ENCODE results near the gene AHNAK.

Gene AHNAK

GRCh38 chr11:62494246-62494645 is 52.4 kb downstream of the AHNAK start:
- no peak for DNase-seq

DNA sequence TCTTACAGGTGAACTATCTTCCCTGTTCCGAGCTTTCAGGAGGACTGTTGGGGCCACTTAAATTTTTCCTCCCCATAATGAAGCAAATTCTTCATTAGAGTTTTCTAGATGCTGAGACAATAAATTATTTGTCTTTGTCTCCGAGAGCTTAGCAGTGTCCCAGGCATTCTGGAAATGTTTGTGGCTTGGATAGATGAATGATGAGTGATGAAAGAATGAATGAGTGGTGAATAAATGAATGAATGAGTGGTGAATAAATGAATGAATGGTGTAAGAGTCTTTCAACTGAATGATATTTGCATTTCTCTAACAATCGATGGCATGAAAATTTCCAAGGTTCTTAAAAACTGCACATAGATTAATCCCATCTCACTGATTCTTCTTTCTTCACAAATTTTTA is 52.8 kb downstream of the AHNAK start:
- no peak for DNase-seq

DNA sequence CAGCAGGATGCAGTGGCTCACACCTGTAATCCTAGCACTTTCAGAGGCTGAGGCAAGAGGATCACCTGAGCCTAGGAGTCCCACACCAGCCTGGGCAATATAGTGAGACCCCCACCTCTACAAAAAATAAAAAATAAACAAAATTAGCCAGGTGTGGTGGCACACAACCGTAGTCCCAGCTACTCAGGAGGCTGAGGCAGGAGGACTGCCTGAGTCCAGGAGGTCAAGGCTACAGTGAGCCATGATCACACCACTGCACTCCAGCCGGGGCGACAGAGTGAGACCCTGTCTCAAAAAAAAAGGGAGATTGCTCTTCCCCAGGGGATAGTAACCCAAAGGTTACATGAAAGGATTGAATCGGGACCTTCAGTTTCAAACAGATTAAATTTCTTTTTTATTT is 54.0 kb downstream of the AHNAK start:
- DNase-seq, result no peak

GRCh38 chr11:62491571-62492329 is 54.9 kb downstream of the AHNAK start:
- DNase-seq, result no peak

DNA sequence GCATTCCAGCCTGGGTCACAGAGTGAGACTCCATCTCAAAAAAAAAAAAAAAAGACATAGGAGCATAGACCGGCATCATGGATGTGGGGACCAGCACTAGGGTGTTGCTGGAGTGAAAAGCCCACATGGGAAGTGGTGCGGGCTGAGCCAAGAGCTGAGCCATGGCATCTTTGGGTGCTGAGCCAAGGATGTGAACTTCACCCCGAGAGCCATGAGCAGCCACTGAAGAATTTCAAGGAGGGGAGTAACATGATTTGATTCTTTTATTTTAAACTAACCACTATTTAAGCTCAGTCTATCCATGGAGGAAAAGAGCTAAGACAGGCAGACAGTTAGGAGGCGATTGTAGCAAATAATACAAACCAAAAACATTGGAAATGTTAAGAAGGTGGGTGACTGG is 57.4 kb downstream of the AHNAK start:
- no peak for DNase-seq

DNA sequence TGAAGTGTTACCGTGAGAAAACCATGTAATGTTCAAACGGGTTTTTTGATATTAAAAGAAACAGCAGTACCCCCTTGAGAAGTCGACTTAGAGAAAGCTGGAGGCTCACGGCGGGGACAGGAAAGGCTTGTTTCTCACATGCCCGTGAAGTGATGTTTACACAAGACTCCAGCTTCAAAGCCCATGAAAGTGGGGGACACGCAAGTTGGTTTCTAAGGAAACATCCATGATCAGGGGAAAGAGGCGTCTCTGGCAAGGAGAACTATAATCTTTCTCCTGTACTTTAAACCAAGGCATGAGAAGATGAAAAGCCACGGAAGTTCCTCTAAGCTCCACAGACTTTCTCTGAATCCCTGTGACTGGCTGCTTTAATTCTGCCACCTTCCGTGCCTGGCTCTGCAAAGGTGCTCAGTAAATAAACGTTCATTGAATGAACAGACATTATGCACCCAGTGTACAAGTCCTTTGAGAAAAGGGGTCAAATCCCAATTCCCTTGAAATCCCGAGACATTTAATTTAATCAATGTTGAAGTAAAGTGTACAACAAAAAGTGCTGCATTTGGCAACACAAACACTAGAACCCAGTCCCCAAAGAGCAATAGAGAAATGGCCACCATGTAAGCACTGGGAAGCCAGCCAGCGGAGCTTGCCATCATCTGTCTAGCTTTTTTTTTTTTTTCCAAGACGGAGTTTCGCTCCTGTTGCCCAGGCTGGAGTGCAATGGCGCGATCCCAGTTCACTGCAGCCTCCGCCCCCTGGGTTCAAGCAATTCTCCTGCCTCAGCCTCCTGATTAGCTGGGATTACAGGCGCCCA is 58.7 kb downstream of the AHNAK start:
- no peak for DNase-seq

- no peak for DNase-seq
Observed at GRCh38 chr11:62487136-62487535, 59.5 kb downstream of the AHNAK start.

DNA sequence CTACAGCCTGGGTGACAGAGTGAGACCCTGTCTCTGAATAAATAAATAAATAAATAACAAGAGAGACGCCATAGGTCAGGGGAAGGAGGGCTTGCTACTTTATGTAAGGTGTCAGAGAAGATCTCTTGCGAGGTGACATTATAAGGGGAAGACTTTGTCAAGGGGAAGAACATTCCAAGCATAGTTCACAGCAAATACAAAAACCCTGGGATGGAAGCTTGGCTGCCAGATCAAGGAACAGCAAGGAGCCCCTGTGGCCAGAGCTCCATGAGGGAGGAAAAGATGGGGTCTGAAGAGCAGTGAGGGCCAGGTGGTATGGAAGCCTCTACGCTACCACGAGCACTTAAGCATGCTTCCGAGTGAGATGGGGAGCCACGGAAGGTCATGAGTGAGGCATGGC is 62.3 kb downstream of the AHNAK start:
- DNase-seq, result no peak

DNA sequence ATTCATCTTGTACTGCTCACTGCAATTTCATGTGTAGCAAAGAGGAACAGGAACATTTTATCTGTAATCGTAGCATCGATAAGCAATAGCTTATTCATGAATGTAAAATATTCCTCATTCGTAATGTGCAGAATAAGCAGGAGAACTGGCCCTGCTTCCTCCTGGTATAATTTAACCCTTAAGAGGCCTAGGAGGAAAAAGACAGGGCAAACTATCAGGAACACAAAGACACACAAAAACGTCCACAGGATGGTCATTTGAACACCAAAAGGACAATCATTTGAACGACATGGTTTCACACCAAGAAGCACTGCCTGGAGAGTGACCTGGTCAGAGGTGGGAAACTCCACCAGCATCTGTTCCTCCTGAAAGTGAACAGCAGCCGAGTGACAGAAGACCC is 63.9 kb downstream of the AHNAK start:
- no peak for DNase-seq

DNA sequence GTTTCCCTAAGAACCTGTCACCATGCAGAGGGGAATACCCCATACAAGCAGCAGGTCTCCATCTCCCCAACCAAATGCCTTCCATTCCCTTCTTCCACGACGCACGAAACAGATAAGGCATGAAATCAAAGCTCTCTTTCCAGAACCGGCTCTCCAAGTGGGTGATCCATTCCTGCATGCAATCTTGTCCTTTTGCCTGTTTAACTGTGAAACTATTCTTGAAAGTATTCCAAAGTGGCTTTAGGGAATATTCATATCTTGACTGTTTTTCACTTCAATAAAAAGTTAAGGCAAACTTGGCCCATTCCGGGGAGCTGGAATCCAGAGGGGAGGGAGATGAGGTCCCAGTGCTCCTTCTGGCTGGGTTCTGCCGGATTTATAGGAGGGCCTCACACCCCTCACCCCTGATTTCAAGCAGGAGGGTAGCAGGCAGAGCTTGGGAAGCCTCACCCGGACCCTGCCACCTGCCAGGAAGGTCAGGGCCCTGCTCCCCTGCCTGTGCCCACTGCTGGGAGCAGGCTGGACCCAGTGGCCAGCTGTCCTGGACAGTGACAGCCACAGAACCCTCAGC is 66.9 kb downstream of the AHNAK start:
- no peak for DNase-seq

DNA sequence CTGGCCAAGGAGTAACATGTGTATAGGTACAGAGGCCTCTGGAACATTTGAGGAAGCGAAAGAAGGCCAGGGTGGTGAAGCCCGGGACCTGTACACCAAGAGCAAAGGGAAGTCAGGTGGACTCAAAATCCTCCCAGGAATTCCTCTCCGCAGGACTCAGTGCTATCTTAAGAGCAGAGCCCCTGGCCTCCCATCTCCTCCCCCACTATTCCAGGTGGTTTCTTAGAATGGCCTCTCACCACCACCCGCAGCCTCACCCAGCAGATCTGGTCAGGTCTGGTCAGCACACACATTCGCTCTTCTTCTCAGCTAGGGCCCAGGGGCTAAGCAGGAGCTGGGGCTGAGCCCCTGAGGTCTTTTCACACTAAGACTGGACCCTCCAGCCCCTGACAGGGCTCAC is 68.7 kb downstream of the AHNAK start:
- no peak for DNase-seq

GRCh38 chr11:62472063-62472884 is 74.3 kb downstream of the AHNAK start:
- DNase-seq, result no peak

DNA sequence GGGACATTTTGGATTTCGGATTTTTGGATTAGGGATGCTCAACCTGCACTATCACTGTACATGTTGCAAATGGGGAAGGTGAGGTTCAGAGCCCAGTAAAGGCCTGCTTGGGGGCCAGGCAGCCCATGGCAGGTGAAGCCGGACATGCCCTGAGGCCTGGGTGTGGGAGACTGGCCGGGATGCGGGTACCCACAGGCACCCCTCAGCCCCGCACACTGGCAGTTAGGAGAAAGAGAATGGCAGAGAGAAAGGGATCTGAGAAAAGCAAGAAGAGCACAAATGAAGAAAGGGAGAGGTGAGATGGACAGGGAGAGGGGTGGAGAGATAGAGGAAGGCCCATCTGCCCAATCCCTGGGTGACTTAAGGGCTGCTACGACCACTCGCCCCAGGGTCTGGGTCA is 75.0 kb downstream of the AHNAK start:
- DNase-seq, result no peak

- DNase-seq, result no peak
Observed at GRCh38 chr11:62468577-62468976, 78.0 kb downstream of the AHNAK start.

GRCh38 chr11:62466444-62466843 is 80.2 kb downstream of the AHNAK start:
- DNase-seq, result no peak

- no peak for DNase-seq
Observed at GRCh38 chr11:62464655-62465054, 82.0 kb downstream of the AHNAK start.

DNA sequence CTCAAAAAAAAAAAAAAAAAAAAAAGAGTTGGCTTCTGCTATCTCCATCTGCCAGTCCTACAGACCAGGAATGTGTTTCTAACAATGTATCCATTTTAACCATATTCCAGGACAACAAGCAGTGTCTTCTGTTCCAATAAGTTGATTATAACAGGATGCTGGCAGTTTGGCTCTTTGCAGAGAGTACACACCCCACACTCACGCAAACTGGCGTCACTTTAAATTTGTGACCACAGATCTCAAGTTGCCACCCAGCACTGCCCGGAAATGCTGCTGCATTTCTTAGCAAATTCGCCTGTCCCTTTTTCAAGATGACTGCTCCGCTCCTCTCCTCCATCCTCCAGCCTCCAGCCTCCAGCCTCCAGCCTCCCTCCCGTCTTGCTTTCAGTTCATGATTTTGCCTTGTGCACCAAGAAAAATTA is 83.5 kb downstream of the AHNAK start:
- DNase-seq, result no peak

- no peak for DNase-seq
Observed at GRCh38 chr11:62462508-62462892, 84.1 kb downstream of the AHNAK start.

- no peak for DNase-seq
Observed at GRCh38 chr11:62461740-62462507, 84.7 kb downstream of the AHNAK start.

DNA sequence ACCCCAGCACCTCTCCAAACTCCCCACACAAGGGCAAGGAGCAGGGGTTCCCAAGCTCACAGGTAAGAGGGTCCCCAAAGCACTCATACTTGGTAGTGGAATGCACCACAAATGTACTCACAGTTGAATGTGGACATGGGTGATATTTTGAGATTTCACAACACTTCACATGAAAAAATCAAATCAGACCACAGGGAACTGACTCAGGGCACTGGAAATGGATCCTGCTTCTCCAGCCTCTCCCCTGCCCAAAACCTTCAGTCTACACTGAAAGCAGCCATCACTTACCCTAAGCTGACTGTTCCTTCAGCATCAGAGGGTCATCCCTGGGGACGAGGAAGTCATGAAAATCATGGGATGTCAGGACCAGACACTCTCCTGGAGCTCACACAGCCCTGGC is 87.5 kb downstream of the AHNAK start:
- DNase-seq, result no peak

- DNase-seq, result no peak
Observed at GRCh38 chr11:62458212-62459002, 88.2 kb downstream of the AHNAK start.

DNA sequence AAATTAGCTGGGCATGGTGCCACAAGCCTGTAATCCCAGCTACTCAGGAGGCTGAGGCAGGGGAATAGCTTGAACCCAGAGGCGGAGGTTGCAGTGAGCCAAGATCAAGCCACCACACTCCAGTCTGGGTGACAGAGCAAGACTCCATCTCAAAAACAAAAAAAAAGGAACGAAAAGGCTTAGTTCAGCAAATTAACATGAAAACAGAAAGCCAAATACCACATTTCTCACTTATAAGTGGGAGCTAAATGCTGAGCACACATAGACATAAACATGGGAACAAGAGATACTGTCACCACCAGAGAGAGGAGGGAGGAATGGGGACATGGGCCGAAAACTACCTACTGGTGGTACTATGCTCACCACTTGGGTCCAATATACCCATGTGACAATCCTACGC is 89.1 kb downstream of the AHNAK start:
- DNase-seq, result no peak

Data from CD4-positive, alpha-beta T cell treated with Interleukin-6 for 4 hours (primary cell).